Astrocyte of the spinal cord (primary cell): ENCODE results near the gene PSMD9.
"Not testable (repeated sequence)": the region's sequence is repeated elsewhere in the genome, so short reads cannot be mapped to it uniquely, and the experiment has no call there.

Experiments used
- DNase-seq: peaks from one replicate; pipeline ENCODE4 v3.0.0; 2011; ENCODE audit warnings: low read depth, low spot score
- H3K4me3 ChIP-seq: 2 replicates; pipeline ENCODE4 v1.5.1; 2011; ENCODE audit warnings: low read depth, mild to moderate bottlenecking, low read length, moderate library complexity
- CTCF ChIP-seq: IDR thresholded peaks from 2 replicates; pipeline ENCODE4 v1.5.1; 2012; ENCODE audit warnings: low read depth, mild to moderate bottlenecking, low read length, inconsistent platforms
- in situ Hi-C: cut with HindIII; loops from 2 replicates; pipeline ENCODE4 v1.10.0; 2017; ENCODE audit warnings: low sequenced_read_pairs

Gene PSMD9

GRCh38 chr12:121873216-121873569, 15.4 kb upstream of the PSMD9 start:
- TF ChIP-seq CTCF: no peak
- in situ Hi-C loops: no loop called here
- H3K4me3 ChIP-seq: no peak overlapping the region
- DNase-seq: no peak

GRCh38 chr12:121874071-121874470, 14.5 kb upstream of the PSMD9 start:
- no peak for TF ChIP-seq CTCF
- no peak overlapping the region for H3K4me3 ChIP-seq
- in situ Hi-C loops: no loop called here
- DNase-seq: no peak

- in situ Hi-C loops: no loop called here
- no peak overlapping the region for H3K4me3 ChIP-seq
- DNase-seq: no peak
- TF ChIP-seq CTCF: no peak
These were observed 13.0 kb upstream of the PSMD9 start for GRCh38 chr12:121875582-121875981.

- DNase-seq, in situ Hi-C loops, H3K4me3 ChIP-seq: not testable (repeated sequence)
These were observed 12.5 kb upstream of the PSMD9 start for GRCh38 chr12:121876080-121876447.

- no peak for TF ChIP-seq CTCF
- no peak for DNase-seq
- H3K4me3 ChIP-seq: no peak overlapping the region
- in situ Hi-C loops: no loop called here
These were observed 5.3 kb upstream of the PSMD9 start for GRCh38 chr12:121883315-121883660.

- in situ Hi-C loops, DNase-seq, H3K4me3 ChIP-seq: not testable (repeated sequence)
These were observed 3.5 kb upstream of the PSMD9 start for GRCh38 chr12:121885129-121885528.

GRCh38 chr12:121888083-121888477, 510 bp upstream of the PSMD9 start:
- in situ Hi-C loops: no loop called here
- H3K4me3 ChIP-seq: peak overlapping the region; percentile 74
- no peak for DNase-seq
- no peak for TF ChIP-seq CTCF

GRCh38 chr12:121889274-121889624, 659 bp downstream of the PSMD9 start:
- H3K4me3 ChIP-seq: peak overlapping the region; percentile 74
- no peak for TF ChIP-seq CTCF
- in situ Hi-C loops: no loop called here
- no peak for DNase-seq

- H3K4me3 ChIP-seq: peak overlapping the region; percentile 74
- in situ Hi-C loops, DNase-seq: not testable (repeated sequence)
These were observed 1.1 kb downstream of the PSMD9 start for GRCh38 chr12:121889661-121890060.
